Kidney capillary endothelial cell (primary cell): Measurements from ENCODE around the gene EML4.
"Not testable (repeated sequence)": the region's sequence is repeated elsewhere in the genome, so short reads cannot be mapped to it uniquely, and the experiment has no call there.

Experiments used
- DNase-seq: peaks from one replicate; pipeline ENCODE4 v3.0.0-alpha.2; 2018; ENCODE audit warnings: low spot score

Gene EML4

GRCh38 chr2:42256505-42256904 is 87.4 kb downstream of the EML4 start:
- DNase-seq = no peak

- DNase-seq = no peak
These were observed 92.5 kb downstream of the EML4 start for GRCh38 chr2:42261518-42262195.

GRCh38 chr2:42266236-42266635 is 97.1 kb downstream of the EML4 start:
- no peak for DNase-seq

GRCh38 chr2:42267530-42267929 is 98.4 kb downstream of the EML4 start:
- no peak for DNase-seq

GRCh38 chr2:42268528-42269151 is 99.5 kb downstream of the EML4 start:
- no peak for DNase-seq

GRCh38 chr2:42270757-42271156 is 101.6 kb downstream of the EML4 start:
- no peak for DNase-seq

- not testable (repeated sequence) for DNase-seq
These were observed 102.1 kb downstream of the EML4 start for GRCh38 chr2:42271246-42271645.

GRCh38 chr2:42274863-42275262 is 105.7 kb downstream of the EML4 start:
- DNase-seq = no peak

GRCh38 chr2:42281416-42282081 is 112.4 kb downstream of the EML4 start:
- DNase-seq = no peak

- no peak for DNase-seq
These were observed 114.9 kb downstream of the EML4 start for GRCh38 chr2:42284019-42284418.

- no peak for DNase-seq
These were observed 117.3 kb downstream of the EML4 start for GRCh38 chr2:42286268-42286946.

- DNase-seq = no peak
These were observed 119.7 kb downstream of the EML4 start for GRCh38 chr2:42288811-42289210.

GRCh38 chr2:42289222-42289621 is 120.1 kb downstream of the EML4 start:
- DNase-seq = no peak

- DNase-seq = no peak
These were observed 120.9 kb downstream of the EML4 start for GRCh38 chr2:42290005-42290404.

GRCh38 chr2:42293019-42293418 is 123.9 kb downstream of the EML4 start:
- no peak for DNase-seq

- no peak for DNase-seq
These were observed 127.1 kb downstream of the EML4 start for GRCh38 chr2:42296226-42296625.

GRCh38 chr2:42297322-42297936 is 128.3 kb downstream of the EML4 start:
- DNase-seq = peak; percentile 61

GRCh38 chr2:42298132-42298531 is 129.0 kb downstream of the EML4 start:
- no peak for DNase-seq

- no peak for DNase-seq
These were observed 130.0 kb downstream of the EML4 start for GRCh38 chr2:42298996-42299754.

GRCh38 chr2:42300527-42300926 is 131.4 kb downstream of the EML4 start:
- no peak for DNase-seq

GRCh38 chr2:42303252-42303651 is 134.1 kb downstream of the EML4 start:
- no peak for DNase-seq
